Measurements from ENCODE around the gene TBRG1. TPM values are rescaled to one million over a fixed set of nuclear protein-coding genes. Genes with fewer than 3 reads are reported as not detected.

TBRG1 gene, protein sequence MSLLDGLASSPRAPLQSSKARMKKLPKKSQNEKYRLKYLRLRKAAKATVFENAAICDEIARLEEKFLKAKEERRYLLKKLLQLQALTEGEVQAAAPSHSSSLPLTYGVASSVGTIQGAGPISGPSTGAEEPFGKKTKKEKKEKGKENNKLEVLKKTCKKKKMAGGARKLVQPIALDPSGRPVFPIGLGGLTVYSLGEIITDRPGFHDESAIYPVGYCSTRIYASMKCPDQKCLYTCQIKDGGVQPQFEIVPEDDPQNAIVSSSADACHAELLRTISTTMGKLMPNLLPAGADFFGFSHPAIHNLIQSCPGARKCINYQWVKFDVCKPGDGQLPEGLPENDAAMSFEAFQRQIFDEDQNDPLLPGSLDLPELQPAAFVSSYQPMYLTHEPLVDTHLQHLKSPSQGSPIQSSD
- 20.7 and 22.6 TPM in 2 replicates for total RNA-seq

DNA sequence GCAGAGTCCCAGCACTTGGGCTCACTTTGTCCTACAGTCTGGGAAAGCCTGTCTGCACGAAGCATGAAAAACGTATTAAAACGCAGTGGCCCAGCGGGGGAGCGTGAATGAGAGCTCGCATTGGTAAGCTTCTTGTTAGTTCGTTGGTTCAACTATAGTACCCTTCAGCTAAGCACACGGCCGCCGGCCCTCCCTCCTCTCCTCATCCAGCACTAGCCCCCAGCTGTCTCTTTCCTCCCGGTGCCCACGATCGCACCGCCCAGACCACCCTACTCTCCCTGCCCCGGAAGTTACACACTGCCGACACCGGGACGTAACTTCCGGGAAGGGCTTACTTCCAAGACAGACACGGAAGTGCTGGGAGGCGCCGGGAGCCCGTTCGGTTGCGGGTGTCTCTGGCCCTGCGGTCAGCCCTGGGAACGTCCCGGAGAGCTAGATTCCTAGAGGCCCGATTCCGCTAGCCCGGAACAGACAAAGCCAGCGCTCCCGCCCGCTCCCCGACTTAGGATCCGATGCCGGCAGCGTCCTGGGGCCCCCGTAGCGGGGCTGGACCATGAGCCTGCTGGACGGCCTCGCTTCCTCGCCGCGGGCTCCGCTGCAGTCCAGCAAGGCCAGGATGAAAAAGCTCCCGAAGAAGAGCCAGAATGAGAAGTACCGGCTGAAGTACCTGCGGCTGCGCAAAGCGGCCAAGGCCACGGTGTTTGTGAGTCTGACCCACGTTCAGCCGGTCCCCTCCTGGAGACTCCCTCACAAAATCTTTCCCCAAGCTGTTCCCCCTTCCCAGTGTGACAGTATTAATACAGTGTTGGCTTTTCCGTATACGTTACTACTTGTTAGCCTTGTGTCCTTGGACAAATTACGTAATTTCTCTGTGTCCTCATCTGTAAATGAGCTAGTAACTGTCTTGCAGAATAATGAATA lies at the start of gene TBRG1:
TBRG1 (plus strand) TSS at position 334 of the 921 bp plus-strand sequence; CDS start at position 554, 220 bp downstream.

DNA sequence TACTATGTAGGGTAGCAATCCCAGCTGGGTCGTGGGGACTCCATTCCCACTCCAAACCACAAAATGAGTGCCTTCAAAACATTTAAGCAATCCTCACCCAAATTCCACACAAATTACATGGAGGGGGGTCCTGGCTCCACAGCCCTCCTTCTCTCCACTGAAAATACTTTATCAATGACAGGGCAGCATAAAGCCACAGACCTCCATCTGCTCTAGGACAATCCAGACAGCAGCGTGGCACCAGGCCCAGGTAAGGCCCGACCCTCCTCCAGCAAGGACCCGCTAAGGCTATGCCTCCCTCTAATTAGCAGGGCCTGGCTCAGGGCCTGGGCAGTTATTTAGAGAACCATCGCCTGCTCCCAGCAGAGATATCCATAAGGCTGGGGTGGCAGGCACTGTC lies 11.6 kb upstream of the TBRG1 start, which contains the start of gene PANX3:
PANX3 (plus strand) TSS at position 365 of the 400 bp plus-strand sequence. CDS start 129 bp downstream, outside the sequence.

DNA sequence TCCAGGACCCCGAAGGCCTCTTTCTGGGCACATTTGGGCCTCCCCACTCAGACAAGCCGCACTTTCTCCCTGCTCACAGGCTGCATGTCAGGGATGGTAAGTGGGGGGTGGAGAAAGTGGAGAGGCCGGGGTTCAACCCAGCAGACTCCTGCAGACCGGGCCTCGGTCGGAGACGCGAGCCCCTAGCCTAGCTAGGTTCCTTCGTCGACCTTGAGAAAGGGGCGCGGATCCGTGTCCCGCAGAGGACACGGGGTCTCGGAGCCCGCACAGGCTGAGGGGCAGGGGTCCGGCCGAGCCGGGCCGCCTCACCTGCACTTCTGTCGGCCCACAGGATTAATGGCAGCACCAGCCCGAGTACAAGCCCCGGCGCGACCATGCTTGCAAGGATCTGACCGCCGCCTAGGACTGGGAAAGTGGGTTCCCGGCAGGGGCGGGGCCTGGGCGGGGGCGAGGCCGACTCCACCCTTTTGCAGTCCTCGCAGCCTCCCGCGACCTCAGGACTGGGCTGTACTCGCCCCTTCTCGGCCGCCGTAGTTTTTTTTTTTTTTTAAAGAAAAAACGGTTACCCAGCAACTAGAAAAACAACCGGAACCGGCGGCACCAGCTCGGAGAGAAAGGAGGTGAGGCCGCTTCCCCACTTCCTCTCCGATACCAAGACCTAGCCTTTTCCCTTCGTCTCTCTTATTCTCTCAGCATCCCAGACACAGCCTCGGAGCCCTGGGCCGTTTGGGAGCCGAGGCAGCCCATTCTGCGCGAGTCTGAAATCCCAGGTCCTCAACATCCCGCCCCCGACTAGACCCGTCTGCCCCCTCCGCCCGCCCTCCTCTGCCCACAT lies 50.9 kb downstream of the TBRG1 start, which contains the start of the genes SIAE and SPA17:
SIAE (minus strand) TSS at position 407 of the 835 bp plus-strand sequence; CDS start at position 376, 31 bp downstream.
SPA17 (plus strand) TSS at position 572 of the 835 bp plus-strand sequence. CDS start 1,361 bp downstream, outside the sequence.

Other genes with a start within 250 kb of the TBRG1 start
- not detected in 2 replicates for gene OR8B2, start 238.4 kb upstream of the TBRG1 start, total RNA-seq
- gene OR8B3, start 223.8 kb upstream of the TBRG1 start, total RNA-seq: not detected in 2 replicates
- not detected in 2 replicates for gene OR8B4, start 198.0 kb upstream of the TBRG1 start, total RNA-seq
- gene OR8B8, start 177.2 kb upstream of the TBRG1 start, total RNA-seq: not detected in 2 replicates
- gene OR8B12, start 79.2 kb upstream of the TBRG1 start, total RNA-seq: not detected in 2 replicates
- gene OR8A1, start 52.9 kb upstream of the TBRG1 start, total RNA-seq: not detected in 2 replicates
- gene PANX3, start 11.4 kb upstream of the TBRG1 start, total RNA-seq: not detected in 2 replicates
- 16.8 and 21.9 TPM in 2 replicates for gene SIAE, start 50.9 kb downstream of the TBRG1 start, total RNA-seq
- gene SPA17, start 51.0 kb downstream of the TBRG1 start, total RNA-seq: 16.4 and 20.3 TPM in 2 replicates
- gene NRGN, start 117.1 kb downstream of the TBRG1 start, total RNA-seq: 0.40 and 1.1 TPM in 2 replicates
- gene VSIG2, start 129.4 kb downstream of the TBRG1 start, total RNA-seq: 0.06 and 0.13 TPM in 2 replicates
- gene ESAM, start 139.4 kb downstream of the TBRG1 start, total RNA-seq: 7.0 and 13.6 TPM in 2 replicates
- 5.9 and 7.4 TPM in 2 replicates for gene MSANTD2, start 177.5 kb downstream of the TBRG1 start, total RNA-seq
- 2.5 and 2.7 TPM in 2 replicates for gene ROBO3, start 242.6 kb downstream of the TBRG1 start, total RNA-seq